Stimulated activated naive CD8-positive, alpha-beta T cell treated with anti-CD3 and anti-CD28 coated beads, Interleukin-15, amount 100 ng/mL, for 72 hours (primary cell): Measurements from ENCODE around the gene HSPB6.
"Not testable (repeated sequence)": the region's sequence is repeated elsewhere in the genome, so short reads cannot be mapped to it uniquely, and the experiment has no call there.

Experiments
- ATAC-seq: fragments of 150-1000 bp; cut with Tn5 transposase; 2 replicates; pipeline ENCODE4 v1.10.0; 2021; ENCODE audit warnings: mild to moderate bottlenecking, moderate library complexity
- DNase-seq, 2 donors: peaks; one replicate each; pipeline ENCODE4 v3.0.0; 2021 to 2022
- H3K27ac Mint-ChIP-seq, 2 donors: one replicate each; pipeline ENCODE4 v1.8.0; 2022; ENCODE audit warnings: mild to moderate bottlenecking in 2 of 2, mixed read lengths in 2 of 2, moderate library complexity in 2 of 2
- H3K27me3 Mint-ChIP-seq: one replicate; pipeline ENCODE4 v1.8.0; 2022; ENCODE audit warnings: mixed read lengths
- H3K4me1 Mint-ChIP-seq: one replicate; pipeline ENCODE4 v1.8.0; 2022; ENCODE audit warnings: mild to moderate bottlenecking, mixed read lengths
- H3K4me3 Mint-ChIP-seq, 2 donors: one replicate each; pipeline ENCODE4 v1.8.0; 2022; ENCODE audit warnings: mild to moderate bottlenecking in 2 of 2, mixed read lengths in 2 of 2, moderate library complexity in 1 of 2
- H3K9me3 Mint-ChIP-seq, 2 donors: one replicate each; pipeline ENCODE4 v1.8.0; 2022; ENCODE audit warnings: mixed read lengths in 2 of 2

The HSPB6 gene, protein sequence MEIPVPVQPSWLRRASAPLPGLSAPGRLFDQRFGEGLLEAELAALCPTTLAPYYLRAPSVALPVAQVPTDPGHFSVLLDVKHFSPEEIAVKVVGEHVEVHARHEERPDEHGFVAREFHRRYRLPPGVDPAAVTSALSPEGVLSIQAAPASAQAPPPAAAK

DNA sequence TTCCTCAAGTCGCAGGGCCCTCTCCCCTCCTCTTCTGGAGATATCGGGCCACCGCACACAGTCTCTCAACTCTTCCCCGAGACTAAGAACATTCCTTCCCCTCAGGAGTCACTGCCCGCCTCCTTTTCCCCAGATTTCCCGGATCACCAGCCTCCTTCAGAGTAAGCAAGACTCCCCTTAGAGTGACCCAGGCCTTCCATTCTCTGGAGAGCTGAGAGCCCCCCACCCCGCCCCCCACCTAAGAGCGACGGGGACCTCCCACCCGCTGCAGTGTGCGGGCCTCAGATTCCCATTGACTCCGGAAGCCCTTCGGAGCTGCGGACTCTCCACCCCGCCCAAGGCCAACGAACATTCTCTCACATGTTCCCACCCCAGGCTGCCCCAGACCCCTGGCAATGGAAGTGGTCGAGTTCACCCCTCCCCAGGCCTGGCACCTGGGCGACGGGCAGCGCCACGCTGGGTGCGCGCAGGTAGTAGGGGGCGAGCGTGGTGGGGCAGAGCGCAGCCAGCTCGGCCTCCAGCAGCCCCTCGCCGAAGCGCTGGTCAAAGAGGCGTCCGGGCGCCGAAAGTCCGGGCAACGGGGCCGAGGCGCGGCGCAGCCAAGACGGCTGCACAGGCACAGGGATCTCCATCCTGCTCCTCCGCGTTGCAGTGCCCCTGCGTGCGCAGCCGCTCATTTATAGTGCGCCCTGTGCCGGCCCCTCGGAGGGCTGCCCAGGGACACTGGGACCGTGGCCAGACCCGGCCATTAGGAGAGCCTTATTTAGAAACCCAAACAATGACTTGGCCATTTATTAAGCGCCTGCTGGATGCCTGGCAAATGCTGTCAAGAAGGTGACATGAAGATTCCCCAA lies at the start of gene HSPB6:
Gene HSPB6 (minus strand): TSS at position 653 of the 854 bp plus-strand sequence. CDS start 21 bp downstream, at position 632.
- Mint-ChIP-seq H3K4me1 (peaks cover 43% of the 10 kb centered on the region), H3K27ac (peak within 1 kb of the TSS; percentile 95 to 99), H3K9me3 (no peaks in the 10 kb centered on the region), H3K4me3 (peak within 1 kb of the TSS; percentile 94 to 98), H3K27me3 (peaks cover 13% of the 10 kb centered on the region)
- ATAC-seq = no peak
- DNase-seq = no peak

- peaks cover 10% of the 10 kb centered on the region for H3K4me1 Mint-ChIP-seq
- no peak overlapping the region for H3K27ac Mint-ChIP-seq
- H3K27me3 Mint-ChIP-seq = peaks cover 24% of the 10 kb centered on the region
- ATAC-seq (no peak), DNase-seq (no peak)
- no peaks in the 10 kb centered on the region for H3K9me3 Mint-ChIP-seq
- no peak overlapping the region for H3K4me3 Mint-ChIP-seq
Observed at GRCh38 chr19:35806597-35806996, 49.8 kb upstream of the HSPB6 start.

GRCh38 chr19:35805526-35806102 lies 48.8 kb upstream of the HSPB6 start:
- H3K4me1 Mint-ChIP-seq = peaks cover 10% of the 10 kb centered on the region
- H3K4me3 Mint-ChIP-seq = no peak overlapping the region
- no peak overlapping the region for H3K27ac Mint-ChIP-seq
- peaks cover 16% of the 10 kb centered on the region for H3K27me3 Mint-ChIP-seq
- ATAC-seq = no peak
- no peaks in the 10 kb centered on the region for H3K9me3 Mint-ChIP-seq
- no peak for DNase-seq

DNA sequence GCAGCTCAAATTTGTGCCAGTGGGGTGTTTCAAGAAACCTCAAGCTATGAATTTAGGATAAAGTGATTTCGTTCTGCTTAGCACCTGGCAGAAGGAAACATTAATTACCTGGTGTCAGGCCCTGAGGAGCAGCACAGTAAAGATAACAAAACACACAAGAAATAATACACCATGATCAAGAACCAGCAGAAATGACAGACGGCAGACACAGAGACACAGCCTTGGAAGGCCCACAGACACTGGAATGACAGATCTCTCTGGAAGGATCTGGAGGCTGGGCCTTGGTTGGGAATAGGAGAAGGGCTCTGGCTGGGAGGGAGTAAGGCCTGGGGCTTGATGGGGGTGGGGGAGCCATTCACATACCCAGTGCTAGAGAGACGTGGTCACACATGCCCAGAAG lies 45.0 kb upstream of the HSPB6 start:
- Mint-ChIP-seq H3K9me3 (no peaks in the 10 kb centered on the region), H3K4me3 (no peak overlapping the region), H3K27me3 (peaks cover 39% of the 10 kb centered on the region), H3K4me1 (peaks cover 20% of the 10 kb centered on the region), H3K27ac (no peak overlapping the region)
- DNase-seq (no peak), ATAC-seq (no peak)

- Mint-ChIP-seq H3K27ac (no peak overlapping the region), H3K27me3 (peaks cover 59% of the 10 kb centered on the region), H3K9me3 (no peaks in the 10 kb centered on the region), H3K4me1 (peaks cover 13% of the 10 kb centered on the region), H3K4me3 (no peak overlapping the region)
- DNase-seq (no peak), ATAC-seq (no peak)
Observed at GRCh38 chr19:35797663-35798062, 40.8 kb upstream of the HSPB6 start.

DNA sequence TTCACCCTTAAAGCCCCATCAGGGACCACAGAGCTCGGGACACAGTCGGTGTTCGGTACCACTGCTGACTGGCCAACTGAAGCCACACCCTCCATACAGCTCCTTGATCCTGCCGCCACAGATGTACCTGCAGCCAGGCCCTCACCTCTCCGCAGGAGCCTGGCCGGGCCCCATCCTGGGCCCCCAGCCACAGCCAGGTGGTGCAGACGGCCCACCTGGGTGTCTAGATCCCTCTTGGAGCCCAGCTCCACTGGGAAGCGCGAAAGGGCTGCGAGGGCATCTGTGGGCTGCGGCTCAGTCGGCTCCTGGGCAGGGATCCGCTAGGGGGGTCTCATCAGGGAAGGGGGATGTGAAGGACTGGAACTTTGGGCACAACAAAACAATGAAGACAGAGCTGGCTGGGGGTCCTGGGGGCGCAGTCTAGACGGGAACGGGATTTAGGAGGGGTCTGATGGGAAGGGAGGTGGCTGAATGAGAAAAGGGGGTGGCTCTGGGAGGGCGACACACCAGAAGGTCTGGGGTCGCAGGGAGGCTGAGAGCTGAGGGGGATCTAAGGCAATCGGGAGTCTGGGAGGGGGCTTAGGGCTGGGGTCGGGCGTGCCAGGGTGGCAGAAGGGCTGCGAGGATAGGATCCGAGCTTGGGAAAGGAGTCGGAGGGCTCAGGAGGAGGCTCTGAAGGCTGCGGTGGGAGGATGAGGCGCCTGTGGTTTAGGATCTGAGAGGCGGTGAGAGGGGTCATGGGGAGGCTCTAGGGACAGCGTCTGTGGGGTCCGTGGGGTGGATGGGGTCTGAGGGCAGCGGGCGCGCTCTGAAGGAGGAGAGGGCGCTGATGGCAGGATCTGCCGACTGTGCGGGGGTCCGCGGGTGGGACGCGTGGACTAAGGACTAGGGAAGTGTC lies 40.1 kb upstream of the HSPB6 start:
- H3K27ac Mint-ChIP-seq = no peak overlapping the region
- H3K27me3 Mint-ChIP-seq = peaks cover 56% of the 10 kb centered on the region

DNA sequence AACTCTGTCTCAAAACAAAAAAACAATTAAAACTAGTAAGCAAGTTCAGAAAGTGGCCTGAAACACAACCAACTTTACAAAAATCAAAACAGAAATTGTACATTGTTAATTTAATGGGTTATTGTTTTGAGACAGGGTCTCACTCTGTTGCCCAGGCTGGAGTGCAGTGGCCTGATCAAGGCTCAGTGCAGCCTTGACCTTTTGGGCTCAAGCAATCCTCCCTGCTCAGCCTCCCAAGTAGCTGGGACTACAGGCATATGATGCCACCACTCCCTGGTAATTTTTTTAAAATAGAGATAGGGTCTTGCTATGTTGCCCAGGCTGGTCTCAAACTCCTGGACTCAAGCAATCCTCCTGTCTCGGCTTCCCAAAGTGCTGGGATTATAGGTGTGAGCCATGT lies 38.7 kb upstream of the HSPB6 start:
- H3K27me3 Mint-ChIP-seq = peaks cover 50% of the 10 kb centered on the region

More for the DNA sequence above, 40.1 kb upstream of the HSPB6 start:
- Mint-ChIP-seq H3K4me3 (peak overlapping the region in 1 of 2 donors; percentile 37), H3K9me3 (no peaks in the 10 kb centered on the region), H3K4me1 (peaks cover 13% of the 10 kb centered on the region)
- no peak for ATAC-seq
- DNase-seq = no peak

GRCh38 chr19:35793381-35794165 lies 36.7 kb upstream of the HSPB6 start:
- Mint-ChIP-seq H3K4me3 (no peak overlapping the region), H3K4me1 (peaks cover 13% of the 10 kb centered on the region), H3K9me3 (no peaks in the 10 kb centered on the region), H3K27ac (no peak overlapping the region), H3K27me3 (peaks cover 37% of the 10 kb centered on the region)
- no peak for DNase-seq
- ATAC-seq = no peak

More for the DNA sequence above, 38.7 kb upstream of the HSPB6 start:
- not testable (repeated sequence) for ATAC-seq, H3K27ac Mint-ChIP-seq, DNase-seq, H3K4me3 Mint-ChIP-seq, H3K9me3 Mint-ChIP-seq
- peaks cover 13% of the 10 kb centered on the region for H3K4me1 Mint-ChIP-seq

DNA sequence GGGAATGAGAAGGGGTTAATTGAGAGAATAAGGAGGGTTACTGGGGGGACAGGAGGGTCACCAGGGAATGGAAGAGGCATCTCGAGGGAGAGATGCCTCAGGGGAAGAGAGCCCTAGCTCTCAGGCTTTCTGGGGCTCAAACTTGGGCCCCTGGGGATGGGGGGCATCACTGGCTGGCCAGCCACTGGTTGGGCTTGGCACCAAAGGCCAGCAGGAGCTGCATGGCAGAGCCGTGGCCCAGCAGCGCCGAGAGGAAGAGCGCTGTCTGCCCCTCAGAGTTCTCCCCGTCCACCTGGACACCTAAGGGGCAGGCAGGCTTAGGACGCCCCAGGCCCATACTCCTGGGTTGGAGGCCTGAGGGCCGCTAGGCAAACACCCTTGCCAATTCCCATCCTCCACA lies 36.1 kb upstream of the HSPB6 start:
- DNase-seq (no peak), ATAC-seq (no peak)
- H3K4me1 Mint-ChIP-seq = peaks cover 13% of the 10 kb centered on the region
- H3K27ac Mint-ChIP-seq = no peak overlapping the region
- H3K27me3 Mint-ChIP-seq = peaks cover 31% of the 10 kb centered on the region
- H3K4me3 Mint-ChIP-seq = no peak overlapping the region
- H3K9me3 Mint-ChIP-seq = no peaks in the 10 kb centered on the region

DNA sequence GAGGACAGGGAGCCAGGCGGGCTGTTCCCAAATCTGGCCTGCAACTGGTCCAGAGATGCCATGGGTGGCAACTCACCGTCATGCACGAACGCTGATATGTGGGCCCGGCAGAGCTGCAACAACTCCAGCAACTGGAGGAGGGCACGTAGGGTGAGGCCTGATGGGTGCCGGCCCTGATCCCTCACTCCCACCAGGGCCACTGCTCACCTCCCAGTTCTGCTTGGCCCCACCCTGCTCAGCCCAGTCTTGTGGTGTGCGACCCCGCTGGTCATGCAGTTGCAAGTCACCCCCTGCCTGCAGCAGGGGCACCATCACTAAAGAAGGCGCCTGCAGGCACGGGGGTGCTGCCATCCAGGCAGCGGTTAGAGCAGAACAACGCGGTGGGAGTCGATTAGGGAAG lies 35.5 kb upstream of the HSPB6 start:
- no peak for ATAC-seq
- Mint-ChIP-seq H3K9me3 (no peaks in the 10 kb centered on the region), H3K27me3 (peaks cover 25% of the 10 kb centered on the region), H3K4me1 (peaks cover 8% of the 10 kb centered on the region), H3K4me3 (no peak overlapping the region), H3K27ac (no peak overlapping the region)
- no peak for DNase-seq

GRCh38 chr19:35791814-35792279 lies 35.0 kb upstream of the HSPB6 start:
- ATAC-seq = no peak
- Mint-ChIP-seq H3K27me3 (peaks cover 20% of the 10 kb centered on the region), H3K4me1 (peaks cover 4% of the 10 kb centered on the region), H3K27ac (no peak overlapping the region), H3K4me3 (no peak overlapping the region), H3K9me3 (no peaks in the 10 kb centered on the region)
- DNase-seq = no peak

DNA sequence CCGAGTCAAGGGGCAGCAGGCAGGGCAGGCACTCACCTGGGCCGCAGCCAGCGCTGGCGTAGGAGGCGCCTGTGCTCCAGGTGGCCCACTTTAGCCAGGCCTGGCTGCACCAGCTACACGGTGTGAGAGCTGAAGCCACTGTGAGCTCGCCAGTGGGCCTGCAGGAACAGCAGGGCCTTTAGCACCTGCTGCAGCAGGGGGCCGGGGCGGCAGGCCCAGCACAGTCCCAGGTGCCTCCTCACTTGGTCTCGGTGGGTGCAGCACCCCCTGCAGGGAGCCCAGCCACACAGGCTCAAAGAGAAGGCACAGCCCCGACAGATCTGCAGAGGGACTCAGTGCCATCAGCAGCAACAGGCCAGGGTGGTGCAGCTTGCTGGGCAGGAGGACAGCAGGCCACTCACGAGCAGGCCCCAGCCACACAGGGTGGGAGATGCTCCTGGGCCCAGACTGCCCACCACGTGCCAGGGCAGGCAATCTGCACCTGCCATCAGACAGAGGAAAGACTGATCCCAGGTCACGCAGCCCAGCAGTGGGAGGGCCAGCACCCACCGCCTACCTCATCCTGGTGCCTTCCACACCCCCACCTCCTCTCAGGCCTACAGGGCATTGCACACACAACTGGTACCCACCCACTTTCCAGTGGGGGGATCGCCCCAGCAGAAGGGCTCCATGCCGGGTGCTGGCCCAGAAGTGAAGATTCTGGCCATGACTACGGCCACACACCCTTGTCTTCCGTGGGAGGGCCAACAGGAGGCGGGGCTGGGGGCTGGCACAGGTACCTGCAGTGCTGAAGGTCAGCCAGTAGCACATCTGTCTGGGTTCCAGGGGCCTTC lies 34.4 kb upstream of the HSPB6 start:
- ATAC-seq (peak; percentile 54), DNase-seq (no peak)
- H3K27ac Mint-ChIP-seq = peak overlapping the region in 1 of 2 donors; percentile 34
- peaks cover 14% of the 10 kb centered on the region for H3K27me3 Mint-ChIP-seq
- no peaks in the 10 kb centered on the region for H3K4me1 Mint-ChIP-seq
- H3K9me3 Mint-ChIP-seq = no peaks in the 10 kb centered on the region
- no peak overlapping the region for H3K4me3 Mint-ChIP-seq

DNA sequence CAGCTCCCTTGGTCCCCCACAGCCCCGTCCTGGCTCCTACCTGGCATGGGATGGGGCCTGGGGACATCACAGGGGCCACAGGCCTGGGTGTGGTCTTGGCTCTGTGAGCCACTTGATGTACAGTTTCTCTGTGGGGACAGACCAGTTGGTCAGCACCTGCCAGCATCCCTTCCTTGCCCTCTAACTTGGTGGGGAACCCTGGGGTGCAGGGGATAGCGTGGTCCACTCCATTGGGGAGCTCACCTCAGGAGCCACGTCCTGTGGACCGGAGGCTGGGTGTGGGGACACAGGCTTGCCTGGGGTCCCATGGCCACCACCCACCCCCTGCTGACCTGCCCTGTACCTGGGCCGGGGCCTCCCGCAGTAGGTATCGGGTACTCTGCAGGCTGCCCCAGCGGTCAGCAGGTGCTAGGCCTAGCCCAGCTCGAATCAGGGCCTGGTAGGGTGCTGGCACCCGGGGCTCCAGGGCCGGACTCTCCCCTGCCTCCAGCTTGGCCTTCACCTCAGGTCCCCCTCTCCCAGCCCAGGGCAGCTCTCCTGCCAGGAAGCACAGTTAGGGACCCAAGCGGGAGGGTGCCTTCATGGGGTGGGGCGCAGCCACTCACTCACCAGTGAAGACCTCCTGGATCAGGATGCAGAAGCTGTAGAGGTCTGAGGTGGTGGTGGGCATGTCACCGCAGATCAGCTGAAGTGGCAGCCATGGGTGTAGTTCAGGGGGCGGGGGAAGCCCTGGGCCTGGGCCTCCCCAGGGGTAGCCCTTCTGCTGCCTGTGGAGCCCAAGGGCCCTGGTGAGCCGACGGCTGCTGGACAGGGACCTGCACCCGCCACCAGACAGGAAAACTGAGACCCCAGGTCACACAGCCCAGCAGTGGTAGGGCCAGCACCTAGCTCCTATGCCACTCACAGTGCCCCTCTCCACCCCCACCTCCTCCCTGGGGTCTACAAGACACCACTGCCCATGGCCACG lies 33.4 kb upstream of the HSPB6 start:
- ATAC-seq (peak; percentile 5), DNase-seq (no peak)
- Mint-ChIP-seq H3K4me3 (no peak overlapping the region), H3K27me3 (peaks cover 8% of the 10 kb centered on the region), H3K9me3 (no peaks in the 10 kb centered on the region), H3K27ac (peak overlapping the region in 1 of 2 donors; percentile 27), H3K4me1 (no peaks in the 10 kb centered on the region)
